GM18907 (cell line): ENCODE results near the gene SERGEF.

Source experiments
- ATAC-seq: cut with Tn5 transposase; IDR thresholded peaks from one replicate; pipeline ENCODE4 v1.9.1; 2021; ENCODE audit warnings: mild to moderate bottlenecking, moderate library complexity; ENCODE audit not compliant: unreplicated experiment

Gene SERGEF

DNA sequence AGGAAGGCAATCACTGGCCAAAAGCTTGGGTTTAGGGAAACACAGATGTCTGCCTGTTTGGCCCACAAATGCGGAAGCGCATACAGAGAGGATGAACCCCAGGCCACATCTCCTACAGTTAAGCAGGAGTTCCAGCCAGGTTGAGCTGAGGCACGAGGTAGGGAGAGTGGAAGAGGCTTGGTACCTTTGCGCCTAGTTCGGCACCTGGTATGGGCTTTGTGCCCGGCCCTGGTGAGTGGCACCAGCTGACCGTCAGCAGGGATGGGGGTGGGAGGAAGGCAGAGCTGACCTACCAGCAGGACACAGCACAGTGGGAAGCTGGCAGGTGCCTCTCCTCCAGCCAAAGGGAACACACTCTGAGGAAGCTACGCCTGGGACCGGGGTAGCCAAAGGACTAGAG lies 220.7 kb downstream of the SERGEF start:
- ATAC-seq, result no peak

DNA sequence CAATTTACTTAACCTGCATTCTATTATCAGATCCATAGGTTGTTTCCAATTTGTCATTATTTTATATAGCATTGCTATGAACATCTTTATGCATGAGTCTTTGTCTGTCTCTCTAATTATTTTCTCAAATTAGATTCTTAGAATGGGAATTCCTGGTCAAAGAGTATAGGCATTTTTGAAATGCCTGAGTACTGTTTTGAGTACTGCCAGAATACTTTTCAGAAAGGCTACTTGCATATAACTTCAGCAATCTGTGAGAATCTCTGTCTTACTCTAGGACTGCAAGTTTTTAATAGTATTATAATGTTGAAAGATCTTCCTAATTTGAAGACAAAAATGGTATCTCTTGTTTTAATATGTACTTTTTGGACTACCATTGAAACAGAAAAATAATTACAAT lies 221.7 kb downstream of the SERGEF start:
- ATAC-seq, result no peak

DNA sequence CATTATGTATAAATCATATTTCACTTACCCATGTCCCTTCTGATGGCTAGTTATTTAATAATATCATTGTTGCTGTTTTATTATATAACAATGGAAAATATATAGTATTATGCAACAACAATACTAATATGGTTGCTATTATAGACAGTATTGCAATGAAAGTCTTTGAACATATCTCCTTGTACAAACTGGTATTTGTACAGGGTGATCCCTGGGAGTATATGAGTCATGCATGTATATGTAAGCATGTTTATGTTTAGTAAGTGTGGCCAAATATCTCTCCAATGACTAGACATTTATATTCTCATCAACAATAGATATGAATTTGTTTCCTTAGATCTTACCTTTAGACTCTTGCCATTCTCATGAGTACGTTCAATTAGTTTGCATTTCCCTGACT lies 222.4 kb downstream of the SERGEF start:
- ATAC-seq, result no peak

DNA sequence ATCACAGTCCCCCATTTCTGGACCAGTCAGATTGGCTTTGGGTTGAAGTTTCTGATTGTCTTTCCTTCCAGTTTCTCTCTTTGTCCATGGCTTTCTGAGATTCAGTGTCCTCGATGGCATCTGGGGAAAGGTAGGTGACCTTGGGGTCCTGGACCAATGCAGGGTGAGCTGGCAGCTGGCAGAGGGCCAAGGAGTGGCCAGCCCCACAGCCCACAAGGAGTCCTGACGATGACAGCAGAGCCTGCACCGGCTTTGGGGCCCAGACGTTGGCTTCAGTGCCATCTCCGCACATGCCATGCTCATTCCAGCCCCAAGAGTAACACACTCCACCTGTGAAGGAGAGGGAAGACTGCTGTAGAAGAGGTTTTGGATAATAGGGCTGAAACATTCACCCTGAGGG lies 224.8 kb downstream of the SERGEF start:
- no peak for ATAC-seq

DNA sequence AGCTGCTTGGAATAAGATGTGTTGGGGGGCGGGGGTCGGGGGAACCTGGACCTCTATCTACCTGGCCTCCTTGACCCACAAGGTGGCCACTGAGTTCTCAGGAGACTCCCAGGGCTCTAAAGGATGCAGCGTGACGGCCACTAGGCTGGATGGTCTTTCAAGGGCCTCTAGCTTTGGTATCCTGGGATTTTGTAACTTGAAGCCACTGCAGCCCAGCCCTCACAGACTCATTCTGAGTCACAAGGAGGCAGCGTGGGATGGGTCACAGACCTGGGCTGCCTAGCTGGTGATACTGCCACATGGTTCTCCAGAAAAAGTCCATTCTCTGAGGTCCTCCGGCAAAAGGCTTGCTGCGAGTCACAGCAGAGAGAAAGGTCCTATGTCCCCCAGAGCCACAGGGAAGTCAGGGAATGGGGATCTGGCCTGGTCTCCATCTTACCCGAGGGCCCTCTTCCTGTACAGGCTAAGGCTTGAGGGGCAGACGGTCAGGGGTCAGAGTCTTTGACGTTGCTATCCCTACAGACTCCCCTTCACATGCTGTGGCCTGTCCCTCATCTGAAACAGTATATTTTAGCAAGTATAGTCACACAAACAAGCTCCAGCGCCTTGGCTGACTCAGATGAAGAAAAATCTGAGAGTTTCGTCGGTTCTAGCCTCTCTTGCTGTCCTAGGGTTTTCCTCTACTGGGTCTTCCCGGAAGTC lies 225.9 kb downstream of the SERGEF start:
- ATAC-seq, result no peak

DNA sequence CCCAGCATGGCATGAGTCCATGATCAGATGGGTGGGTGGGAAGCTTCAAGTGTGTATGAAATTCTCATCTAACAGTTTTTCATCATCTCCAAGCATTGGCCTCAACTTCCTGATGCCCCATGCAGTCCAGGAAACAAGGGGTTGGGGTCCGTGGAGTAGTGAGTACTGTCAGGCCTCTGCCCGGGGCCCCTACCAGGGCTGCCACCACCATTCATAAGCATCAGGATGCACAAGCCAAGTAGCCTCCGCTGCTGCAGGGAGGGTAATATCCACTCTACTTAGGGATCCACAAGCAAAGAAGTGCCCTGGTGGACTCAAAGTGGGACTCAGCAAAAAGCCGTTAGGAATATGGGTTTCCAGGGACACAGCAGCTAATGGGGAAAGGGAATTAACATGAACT lies 229.0 kb downstream of the SERGEF start:
- ATAC-seq, result no peak

DNA sequence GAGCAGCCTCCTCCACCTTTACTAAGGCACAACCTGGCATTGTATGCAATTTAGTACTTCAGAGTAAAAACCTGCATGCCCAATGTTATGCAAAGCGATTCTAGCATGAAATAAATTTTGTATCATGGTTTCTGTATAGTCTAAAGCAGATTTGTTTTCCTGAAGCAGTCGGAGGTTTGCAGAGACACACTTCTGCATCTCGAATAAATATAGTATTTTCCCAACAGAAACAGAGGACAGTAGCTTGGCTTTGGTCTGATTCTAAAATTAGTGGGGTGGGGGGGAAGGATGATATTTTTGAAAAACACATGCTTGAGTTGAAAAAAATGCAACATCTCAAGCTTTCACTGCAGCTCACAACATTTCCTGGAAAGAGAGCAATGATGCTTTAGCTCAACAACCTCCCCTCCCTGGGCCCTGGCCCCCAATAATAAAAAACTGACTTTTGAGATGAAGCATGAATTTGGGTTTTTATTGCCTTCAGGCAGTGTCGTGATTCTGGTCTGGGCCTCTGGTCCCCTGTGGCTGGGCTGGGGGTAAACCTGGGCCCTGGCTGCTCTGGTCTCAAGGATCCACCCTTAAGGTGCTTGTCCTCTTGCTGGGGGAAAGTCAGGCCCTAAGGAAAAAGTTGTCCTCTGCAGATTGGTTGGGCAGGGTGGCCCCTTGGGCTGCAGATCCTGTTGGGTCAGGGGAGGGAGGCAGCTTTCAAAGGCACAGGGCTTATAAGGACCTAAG lies 230.1 kb downstream of the SERGEF start:
- no peak for ATAC-seq

DNA sequence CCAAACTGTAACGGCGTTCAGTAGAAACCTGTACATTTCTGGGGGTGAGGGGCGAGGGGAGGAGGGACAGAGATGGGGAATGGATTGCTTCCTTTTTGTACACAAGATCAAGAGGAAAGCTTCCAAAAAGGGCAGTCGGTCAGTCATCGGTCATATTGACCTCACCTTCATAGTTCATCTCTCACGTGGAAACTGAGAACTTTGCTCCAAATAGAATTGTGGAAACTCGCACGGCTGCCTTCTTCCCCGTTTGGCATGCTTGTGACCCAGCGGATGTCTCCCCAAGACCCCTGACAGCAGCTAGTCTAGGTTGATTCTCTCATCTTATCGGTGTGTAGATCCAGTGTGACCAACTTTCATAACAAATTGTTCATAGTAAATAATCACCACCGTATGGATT lies 230.7 kb downstream of the SERGEF start:
- no peak for ATAC-seq

DNA sequence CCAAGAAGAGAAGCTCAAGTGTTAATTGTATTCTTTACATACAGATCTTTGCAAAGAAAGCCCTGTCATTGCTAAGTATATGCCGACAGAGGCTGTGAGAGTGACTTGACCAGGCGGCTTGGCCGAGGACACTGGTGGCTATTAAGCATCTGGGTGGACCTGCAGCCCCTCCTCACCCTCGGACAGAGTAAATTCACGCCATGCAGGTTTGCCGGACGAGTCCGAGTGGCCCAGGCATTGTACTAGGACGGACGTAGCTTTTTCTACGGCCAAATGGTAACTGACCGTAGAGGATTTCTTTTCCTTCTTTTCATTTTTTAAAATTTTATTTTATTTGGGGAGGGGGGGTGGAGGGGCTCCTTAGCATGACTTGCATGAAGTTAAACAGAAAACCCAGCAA lies 231.2 kb downstream of the SERGEF start:
- no peak for ATAC-seq

DNA sequence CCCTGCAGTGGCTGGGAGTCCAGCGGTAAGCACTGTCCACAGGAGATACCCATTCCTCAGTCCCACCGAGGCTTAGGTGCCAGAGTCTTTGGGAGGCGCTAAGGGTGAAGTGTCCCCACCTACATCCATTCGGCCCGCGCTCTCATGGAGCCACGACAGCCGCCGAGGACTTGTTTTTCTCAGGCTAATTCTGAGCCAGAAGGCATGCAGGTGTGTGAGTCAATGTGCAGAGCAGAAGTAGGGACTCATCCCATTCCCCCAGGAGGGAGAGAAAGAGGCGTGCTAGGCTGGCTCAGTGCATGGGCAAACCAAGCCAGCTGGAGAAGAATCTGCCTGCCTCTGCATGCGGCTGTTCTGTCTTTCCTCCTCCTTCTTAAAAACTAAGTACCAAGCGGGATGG lies 231.6 kb downstream of the SERGEF start:
- ATAC-seq, result no peak

DNA sequence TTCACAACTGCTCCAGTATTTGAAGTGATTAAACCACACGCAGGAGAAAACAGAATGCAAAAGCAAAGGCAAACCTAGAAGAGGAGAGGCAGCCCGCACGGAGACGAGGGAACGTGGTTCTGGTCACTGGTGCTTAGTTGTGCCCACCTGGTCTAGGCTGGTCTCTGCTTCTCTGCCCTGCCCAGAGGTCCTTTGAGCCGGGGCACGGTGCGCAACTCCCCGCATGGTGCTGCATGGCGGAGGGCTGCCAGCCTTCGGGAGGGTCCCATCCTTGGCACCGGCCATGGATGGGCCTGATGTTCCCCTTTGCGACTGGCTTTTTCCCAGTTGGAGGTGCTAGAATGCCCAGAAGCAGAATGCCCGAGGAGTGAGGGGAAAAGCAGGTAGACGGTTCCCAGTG lies 232.2 kb downstream of the SERGEF start:
- ATAC-seq, result no peak

DNA sequence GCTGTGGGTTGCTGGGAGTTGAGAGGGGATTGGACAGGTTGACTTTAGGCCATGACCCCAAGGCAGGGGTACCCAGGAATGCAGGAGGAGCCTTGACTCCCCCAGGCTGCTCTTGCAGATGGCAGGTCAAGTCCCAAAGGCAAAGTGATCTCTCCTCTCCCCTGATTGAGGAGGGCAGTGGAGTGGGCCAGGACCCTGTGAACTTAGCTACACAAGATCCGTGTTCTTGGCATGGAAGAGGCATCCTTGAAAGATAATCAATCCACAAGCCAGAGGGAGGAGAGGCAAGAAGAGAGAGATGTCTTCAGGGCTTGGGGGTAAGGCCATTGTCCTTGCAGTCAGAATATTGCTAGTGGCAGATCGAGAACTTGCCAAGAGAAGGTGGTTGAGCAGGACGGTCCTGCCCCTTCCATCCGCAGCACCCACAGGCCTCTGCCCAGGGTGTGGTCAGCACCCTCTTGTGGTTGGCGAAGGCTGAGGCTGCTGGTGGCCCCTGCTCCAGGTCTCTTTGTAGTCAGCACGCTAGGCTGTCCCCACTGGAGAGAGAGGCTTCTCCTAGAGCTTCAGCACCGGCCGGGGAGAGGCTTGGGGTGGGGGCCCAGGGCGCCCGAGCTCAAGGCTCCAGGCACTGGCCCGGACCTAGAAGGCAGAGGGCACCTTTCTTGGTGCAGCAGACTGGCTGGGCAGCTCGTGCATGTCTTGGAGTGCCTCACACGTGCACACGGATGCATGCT lies 232.8 kb downstream of the SERGEF start:
- ATAC-seq, result no peak

DNA sequence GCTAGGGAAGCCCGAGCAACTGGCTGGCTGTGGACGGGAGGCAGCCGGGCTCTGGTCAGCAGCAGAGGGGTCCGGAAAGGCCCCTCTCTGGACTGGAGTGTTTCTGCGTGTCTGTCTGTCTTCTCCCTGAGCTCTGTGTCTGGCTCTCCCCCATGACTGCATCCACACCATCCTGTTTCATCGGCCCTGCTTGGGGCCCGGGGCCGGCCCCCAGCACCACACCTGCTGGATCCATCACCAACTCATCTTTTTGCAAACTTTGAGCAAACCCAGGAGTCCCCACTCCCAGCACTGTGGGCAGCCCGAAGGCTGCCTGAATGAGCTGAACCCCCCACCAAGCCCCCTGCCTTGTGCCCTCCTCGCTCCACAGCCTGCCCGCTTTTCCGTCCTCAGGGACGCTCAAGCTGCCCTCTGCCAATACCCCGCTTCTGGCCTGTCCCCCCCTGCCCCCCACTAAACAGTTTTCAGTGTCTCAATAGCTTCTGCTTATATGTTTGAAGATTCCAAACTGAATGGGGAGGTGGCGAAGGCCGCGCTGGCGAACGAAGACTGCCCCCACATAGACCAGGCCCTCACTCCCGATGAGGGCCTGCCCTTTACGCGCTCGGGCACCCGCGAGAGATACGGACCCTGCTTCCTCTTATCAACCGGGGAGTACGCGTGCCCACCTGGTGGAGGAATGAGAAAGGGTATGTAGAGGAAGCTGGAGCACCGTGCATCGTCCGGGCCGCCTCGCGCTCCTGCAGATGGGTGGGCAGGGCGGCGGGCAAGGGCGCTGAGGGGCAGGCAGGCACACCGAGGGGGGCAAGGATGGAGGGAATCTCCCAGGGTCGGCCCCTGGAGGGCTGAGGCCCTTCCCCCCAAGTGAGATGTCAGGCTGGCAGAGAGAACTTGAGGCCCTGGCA lies 233.6 kb downstream of the SERGEF start:
- ATAC-seq, result no peak

DNA sequence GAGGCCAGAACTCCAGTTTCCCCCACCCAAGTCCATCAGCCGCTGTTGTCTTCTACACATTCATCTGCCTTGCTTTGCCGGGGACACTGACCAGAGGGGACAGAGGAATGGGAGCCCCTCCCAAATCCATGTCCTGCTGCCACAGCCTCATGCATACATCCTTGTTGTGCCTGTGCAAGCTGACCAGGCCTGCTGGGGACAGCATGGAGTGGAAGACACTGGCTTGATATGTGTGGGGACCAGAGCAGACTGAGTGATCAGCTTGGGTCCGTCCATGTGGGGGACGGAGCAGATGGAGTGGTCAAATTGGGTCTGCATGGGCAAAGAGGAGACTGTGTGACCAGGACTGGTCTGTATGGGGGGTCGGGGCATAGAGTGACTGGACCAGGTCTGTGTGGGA lies 234.5 kb downstream of the SERGEF start:
- no peak for ATAC-seq

DNA sequence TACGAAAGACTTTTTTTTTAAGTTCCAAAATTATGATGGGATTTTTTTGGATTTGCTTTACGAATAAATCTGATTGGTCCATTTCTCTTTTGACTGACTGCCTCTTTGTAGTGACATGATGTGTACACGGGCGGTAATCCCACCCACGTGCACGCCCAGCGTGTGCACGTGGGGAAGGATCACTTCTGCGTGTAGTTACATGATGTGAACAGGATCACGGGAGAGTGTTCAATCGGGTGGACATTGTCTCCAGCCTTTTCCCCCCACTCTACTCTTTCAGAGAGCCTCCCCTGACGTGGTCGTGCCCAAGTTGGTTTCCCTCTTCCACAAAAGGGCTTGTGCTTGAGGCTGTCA lies 235.1 kb downstream of the SERGEF start:
- no peak for ATAC-seq

DNA sequence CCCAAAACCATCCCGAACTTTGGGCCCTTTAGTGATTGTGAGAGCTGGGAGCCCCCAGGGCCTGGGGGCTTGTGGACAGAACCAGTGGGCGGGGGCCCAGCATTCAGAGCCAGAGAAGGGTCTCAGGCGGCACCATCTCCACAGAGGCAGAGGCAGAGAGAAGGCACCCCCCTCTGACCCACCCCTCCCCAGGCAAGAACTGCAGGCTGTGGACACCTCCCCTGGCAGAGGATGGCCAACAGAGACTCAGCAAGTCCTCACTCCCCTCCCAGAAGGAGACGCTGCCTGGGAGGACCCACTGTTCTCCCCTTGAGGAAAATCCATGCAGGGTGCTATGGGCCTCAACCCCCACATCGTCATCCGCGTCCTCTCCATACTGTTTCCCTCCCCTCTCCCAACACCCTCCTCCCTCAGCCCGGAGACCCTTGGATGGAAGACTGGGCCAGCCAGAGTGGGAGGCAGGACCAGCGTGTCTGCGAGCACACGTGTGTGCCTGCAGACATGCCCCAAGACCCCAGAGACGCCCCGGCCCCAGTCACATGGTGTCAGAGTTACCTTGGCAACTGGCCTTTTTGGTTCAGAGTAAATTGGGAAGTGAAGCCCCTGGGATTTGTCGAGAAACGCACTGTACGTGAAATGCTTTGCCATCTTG lies 235.6 kb downstream of the SERGEF start:
- ATAC-seq, result no peak

DNA sequence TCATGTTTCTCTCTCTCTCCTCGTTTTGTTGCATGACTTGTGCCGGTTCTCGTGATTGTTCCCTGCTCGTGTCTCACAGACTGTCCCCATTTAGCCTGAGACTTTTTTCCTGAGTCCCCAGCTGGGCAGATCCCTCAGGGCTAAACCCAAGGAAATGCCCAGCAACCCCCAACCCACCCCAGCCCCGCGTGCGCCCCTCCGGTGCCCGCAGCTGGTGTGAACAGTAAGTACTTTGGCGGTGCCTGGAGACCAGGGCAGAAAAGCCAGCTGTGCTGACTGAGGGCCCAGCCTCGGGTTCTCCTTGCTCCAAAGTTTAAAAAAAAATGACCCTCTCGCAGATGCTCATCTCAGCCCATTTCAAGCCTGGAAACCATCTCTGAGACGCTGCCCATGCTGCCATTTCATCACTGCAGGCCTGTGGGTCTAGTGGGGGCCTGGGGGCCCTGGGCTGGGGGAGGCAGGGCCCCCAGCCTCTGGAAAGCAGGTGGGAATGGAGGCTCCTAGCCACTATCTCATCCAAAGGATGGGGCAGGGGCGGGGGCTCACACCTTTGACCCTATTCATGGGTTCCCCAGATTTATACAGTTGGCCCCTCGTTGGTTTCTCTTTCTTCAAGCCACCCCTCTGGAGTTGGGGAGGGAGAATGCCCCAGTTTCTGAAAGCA lies 236.5 kb downstream of the SERGEF start:
- ATAC-seq, result no peak

DNA sequence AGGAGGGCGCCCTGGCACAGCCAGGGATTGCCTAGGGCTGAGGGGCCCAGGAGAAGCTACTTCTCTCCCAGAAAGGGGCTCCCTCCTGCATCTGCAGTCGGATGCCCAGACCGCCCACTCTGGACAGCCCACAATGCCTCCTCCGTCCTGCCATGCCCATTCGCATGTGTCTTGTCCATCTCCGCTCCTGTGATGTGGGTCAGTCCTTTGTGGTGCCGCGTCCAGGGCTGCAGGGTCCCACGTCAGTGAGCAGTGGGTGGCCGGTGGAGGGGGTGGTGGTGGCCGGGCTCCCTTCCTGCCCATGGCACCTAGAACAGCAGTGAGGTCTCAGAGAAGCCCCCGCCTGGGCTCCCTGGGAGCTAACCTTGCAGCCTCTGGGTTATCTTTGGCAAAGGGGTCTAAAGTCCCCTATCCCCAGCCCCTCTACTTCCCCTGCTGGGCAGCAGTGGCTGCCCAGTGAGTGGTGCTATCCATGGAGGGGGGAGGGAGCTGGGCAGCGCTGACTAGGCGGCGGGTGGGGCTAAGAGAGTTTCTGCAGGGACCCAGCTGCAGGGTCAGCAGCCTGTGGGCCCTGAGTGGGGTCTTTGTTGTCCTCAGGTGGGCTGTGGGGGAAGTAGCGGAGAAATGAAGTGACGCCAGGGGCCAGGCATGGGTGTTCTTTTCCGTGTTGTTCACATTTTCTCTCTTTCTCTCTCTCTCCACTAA lies 237.2 kb downstream of the SERGEF start:
- ATAC-seq, result no peak

DNA sequence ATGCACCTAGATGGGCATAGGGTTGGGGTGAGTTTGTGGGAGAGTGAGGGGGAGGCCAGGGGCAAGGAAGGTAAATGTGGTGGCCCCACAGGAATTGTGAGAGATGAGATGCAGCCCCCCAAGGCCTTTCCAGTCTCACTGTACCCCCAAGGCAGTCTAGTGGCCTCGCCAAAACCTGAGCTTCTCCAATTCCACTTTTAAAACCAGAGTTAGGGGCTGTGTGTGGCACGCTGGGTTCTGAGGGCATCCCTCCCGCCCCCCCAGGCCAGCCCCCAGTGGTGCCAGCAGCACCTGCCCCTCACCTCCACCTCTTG lies 237.9 kb downstream of the SERGEF start:
- no peak for ATAC-seq
